ENCODE results near the gene KRT35. TPM values are rescaled to one million over a fixed set of nuclear protein-coding genes. Genes with fewer than 3 reads are reported as not detected.

Gene KRT35
- not detected for total RNA-seq

DNA sequence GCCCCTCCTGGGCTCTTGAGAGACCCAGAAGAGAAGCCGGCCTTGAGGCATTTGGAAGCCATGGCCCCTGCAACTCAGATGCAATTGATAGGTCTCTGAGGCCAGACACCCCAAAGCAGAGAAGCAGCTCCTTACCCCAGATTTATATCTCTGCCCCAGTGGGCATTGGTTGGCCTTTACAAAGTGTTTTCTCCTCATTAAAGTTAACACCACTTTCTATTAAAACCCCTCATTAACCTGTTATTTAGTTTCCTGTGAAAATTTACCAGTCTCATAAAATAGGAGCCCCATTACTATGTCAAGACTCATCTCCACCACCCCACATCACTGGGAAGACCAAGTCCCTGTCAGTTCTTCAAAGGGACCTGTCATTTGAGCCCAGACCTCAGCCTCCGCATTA lies at the start of gene KRT35:
KRT35 (minus strand) TSS at position 116 of the 400 bp plus-strand sequence; CDS start at position 62, 54 bp downstream.
- H3K4me1 Mint-ChIP-seq = no peaks in the 10 kb centered on the region
- H3K27me3 Mint-ChIP-seq = peaks cover 4% of the 10 kb centered on the region
- ChIA-PET POLR2A (no interaction called here), CTCF (interaction anchor here (0.6 kb wide), 1 partner anchor 213 kb away, joined by 3 read pairs; no protein-coding TSS in a partner anchor)
- no peak within 1 kb of the TSS for H3K4me3 Mint-ChIP-seq
- no peak for DNase-seq
- no peaks in the 10 kb centered on the region for H3K9me3 Mint-ChIP-seq
- H3K36me3 Mint-ChIP-seq (ENCODE audit: low read depth) = no peaks in the 10 kb centered on the region
- H3K27ac Mint-ChIP-seq = no peak within 1 kb of the TSS

DNA sequence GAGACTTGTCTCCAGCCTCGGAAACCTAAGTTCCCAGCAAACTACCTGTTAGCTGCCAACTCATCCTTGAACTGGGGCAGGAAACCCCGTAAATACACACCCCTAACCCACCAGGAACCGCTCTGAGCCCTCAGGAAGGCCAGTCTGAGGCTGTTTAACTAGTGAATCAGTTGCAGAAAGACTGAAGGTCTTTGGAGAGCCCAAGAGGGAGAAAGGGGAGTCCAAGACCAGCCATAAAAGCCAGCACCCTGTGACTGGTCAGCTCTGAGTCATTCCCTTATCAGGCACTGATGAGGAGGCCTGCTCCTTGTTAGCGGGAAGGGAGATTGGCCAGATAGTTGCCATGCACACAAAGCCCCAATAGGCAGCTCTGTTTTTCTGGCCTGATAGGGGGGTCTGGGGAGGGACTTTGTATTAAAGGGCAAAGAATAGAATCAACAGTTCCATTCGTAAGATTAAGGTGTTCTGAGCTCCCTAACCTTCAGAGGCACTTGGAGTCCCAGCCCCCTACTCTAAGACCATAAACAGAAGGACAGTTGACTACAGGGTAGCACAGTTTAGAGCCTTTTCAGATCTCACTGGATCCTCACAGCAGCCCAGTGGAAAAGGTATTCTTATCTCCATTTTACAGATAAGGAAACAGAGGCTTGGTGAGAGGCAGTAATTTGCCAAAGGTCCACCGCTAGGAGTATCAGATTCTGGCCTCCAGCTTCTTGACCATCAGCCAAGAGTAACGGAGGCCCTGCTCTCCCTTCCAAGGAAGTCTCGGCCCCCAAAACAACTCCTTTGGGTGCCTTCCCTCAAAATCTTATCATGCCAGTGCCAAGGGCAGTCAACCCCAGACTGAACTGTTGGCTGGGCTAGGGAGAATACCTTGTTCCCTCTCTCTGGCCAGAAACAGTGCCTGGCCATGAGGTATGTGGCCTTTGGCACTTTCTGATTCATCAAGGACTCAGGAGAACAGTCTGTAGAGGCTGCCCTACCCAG lies 49.4 kb upstream of the KRT35 start:
- H3K4me1 Mint-ChIP-seq = peaks cover 3% of the 10 kb centered on the region
- no peak for DNase-seq
- H3K9me3 Mint-ChIP-seq = no peaks in the 10 kb centered on the region
- no peaks in the 10 kb centered on the region for H3K36me3 Mint-ChIP-seq (ENCODE audit: low read depth)
- H3K27ac Mint-ChIP-seq = no peak overlapping the region
- no peak overlapping the region for H3K4me3 Mint-ChIP-seq
- ChIA-PET POLR2A (no interaction called here), CTCF (interaction anchor here (1.2 kb wide), 1 partner anchor 18 kb away, joined by 3 read pairs; no protein-coding TSS in a partner anchor)
- H3K27me3 Mint-ChIP-seq = peaks cover 59% of the 10 kb centered on the region

DNA sequence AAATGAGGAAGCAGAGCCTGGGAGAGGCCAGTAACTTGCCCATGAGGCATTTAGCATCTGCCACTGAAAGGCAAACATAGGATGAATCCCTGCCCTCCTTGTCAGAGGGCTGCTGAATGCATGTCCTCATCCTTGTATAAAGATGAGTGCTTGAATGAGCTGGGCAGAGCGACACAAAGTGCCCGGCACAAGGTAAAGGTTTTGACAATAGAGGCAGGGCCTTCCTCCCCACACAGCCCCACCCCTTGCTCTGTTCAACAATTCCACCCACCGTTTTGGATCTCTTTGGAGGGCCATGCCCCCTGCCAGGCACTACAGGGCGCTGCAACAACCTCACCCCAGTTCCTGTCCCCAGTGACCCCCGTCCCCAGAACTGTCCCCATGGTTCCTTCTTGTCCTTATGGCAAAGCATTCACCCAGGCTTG lies 48.6 kb upstream of the KRT35 start:
- Mint-ChIP-seq H3K36me3 (ENCODE audit: low read depth) (no peaks in the 10 kb centered on the region), H3K27ac (no peak overlapping the region), H3K4me1 (peaks cover 3% of the 10 kb centered on the region), H3K27me3 (peaks cover 56% of the 10 kb centered on the region), H3K4me3 (no peak overlapping the region), H3K9me3 (no peaks in the 10 kb centered on the region)
- ChIA-PET POLR2A (no interaction called here), CTCF (interaction anchor here (0.5 to 1.2 kb wide), 2 partner anchors 19 to 63 kb away, joined by 3 read pairs; no protein-coding TSS in a partner anchor)
- no peak for DNase-seq

DNA sequence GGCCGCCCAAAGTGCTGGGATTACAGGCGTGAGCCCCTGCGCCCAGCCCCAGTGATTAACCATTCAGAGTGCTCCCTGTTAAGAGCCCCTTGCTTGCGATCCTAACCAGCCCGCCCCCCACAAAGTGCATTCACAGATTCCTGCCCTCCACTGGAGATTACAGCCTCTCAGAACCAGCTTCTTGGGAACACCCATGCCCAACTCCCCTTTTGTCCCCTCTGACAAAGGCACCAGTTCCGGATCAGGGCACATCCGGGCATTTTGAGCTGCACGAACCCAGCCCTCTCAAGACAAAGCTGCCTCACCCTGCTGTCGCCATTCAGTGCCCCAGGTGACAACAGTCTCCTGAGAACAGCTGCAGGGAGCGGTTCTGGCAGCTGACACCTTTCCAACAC lies 48.0 kb upstream of the KRT35 start:
- ChIA-PET POLR2A (no interaction called here), CTCF (interaction anchor here (1.2 kb wide), 1 partner anchor 20 kb away, joined by 3 read pairs; no protein-coding TSS in a partner anchor)
- Mint-ChIP-seq H3K4me1 (peaks cover 3% of the 10 kb centered on the region), H3K27me3 (peaks cover 56% of the 10 kb centered on the region), H3K4me3 (no peak overlapping the region), H3K27ac (no peak overlapping the region), H3K9me3 (no peaks in the 10 kb centered on the region), H3K36me3 (ENCODE audit: low read depth) (no peaks in the 10 kb centered on the region)
- DNase-seq = no peak

DNA sequence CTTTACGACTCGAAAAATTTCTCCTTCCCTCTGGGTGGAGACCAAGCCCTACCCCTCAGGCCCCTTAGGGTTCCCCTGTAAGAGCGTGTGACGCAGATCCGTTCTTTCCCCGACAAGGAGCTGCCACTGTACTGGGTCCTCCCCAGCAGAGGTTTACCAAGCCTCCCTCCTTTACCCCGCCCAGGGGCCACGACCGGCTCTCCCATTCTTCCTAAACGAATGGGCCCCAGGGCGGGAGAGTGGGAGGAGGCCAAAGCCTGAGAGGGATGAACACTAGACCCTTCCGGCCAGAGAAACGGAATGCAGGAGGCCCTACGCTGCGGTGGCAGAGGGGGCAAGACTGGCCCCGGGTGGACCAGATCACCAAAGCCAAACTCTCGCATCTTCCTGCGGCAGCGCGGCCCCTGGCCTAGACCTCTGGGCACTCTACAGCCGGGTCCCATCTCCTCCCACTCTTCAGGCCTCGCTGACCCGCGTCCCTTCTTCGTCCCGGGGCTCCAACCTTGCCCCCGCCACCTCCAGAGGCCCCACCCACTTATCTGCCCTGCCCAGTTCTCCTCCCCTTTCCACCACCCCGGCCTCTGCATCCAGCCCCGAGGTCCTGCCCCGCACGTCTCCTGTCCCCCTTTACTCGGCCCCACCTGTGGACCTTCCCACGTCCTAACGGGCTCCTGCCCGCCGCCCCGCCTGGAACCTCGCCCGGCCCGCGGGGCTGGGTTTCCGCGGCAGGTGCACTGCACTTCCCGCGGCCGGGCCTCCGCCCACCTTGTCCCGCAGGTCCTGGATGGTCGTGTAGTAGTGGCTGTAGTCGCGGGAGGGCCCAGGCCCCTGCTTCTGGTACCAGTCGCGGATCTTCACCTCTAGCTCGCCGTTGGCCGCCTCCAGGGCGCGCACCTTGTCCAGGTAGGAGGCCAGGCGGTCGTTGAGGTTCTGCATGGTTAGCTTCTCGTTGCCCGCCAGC lies 46.4 kb upstream of the KRT35 start:
- CTCF ChIA-PET = no interaction called here
- Mint-ChIP-seq H3K36me3 (ENCODE audit: low read depth) (no peaks in the 10 kb centered on the region), H3K4me1 (peaks cover 3% of the 10 kb centered on the region), H3K27me3 (peaks cover 48% of the 10 kb centered on the region), H3K27ac (no peak overlapping the region), H3K4me3 (no peak overlapping the region), H3K9me3 (no peaks in the 10 kb centered on the region)
- POLR2A ChIA-PET = no interaction called here
- no peak for DNase-seq

DNA sequence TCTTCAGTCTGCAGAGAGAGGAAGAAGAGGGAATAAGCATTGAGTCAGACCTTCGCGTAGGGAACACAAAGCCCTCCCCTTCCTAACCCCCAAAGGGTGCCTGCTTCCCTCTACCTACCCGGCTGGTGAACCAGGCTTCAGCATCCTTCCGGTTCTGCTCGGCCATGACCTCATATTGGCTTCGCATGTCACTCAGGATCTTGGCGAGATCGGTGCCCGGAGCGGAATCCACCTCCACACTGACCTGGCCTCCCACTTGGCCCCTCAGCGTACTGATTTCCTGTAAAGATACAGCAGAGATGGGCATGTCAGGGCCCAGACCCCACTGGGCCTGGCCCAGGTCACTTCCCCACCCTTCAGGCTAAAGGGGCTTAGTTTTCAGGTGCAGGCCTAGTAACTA lies 43.3 kb upstream of the KRT35 start:
- no peak for DNase-seq
- H3K4me3 Mint-ChIP-seq = no peak overlapping the region
- no peaks in the 10 kb centered on the region for H3K9me3 Mint-ChIP-seq
- peaks cover 3% of the 10 kb centered on the region for H3K4me1 Mint-ChIP-seq
- ChIA-PET POLR2A (no interaction called here), CTCF (no interaction called here)
- peaks cover 27% of the 10 kb centered on the region for H3K27me3 Mint-ChIP-seq
- H3K36me3 Mint-ChIP-seq (ENCODE audit: low read depth) = no peaks in the 10 kb centered on the region
- no peak overlapping the region for H3K27ac Mint-ChIP-seq

DNA sequence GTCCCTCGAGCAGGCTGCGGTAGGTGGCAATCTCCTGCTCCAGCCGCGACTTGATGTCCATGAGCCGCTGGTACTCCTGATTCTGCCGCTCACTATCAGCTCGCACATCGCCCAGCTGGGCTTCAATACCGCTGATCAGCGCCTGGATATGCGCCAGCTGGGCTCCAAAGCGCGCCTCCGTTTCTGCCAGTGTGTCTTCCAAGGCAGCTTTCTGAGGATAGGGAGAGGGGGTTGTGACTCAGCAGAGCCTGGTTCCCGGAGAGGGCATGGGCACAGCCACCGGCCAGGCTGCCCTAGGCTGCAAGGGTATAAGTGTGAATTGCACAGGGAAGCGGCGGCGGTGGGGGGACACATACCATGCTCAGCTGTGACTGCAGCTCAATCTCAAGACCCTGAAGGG lies 42.8 kb upstream of the KRT35 start:
- H3K27ac Mint-ChIP-seq = no peak overlapping the region
- H3K9me3 Mint-ChIP-seq = no peaks in the 10 kb centered on the region
- peaks cover 22% of the 10 kb centered on the region for H3K27me3 Mint-ChIP-seq
- DNase-seq = no peak
- ChIA-PET CTCF (no interaction called here), POLR2A (no interaction called here)
- H3K4me3 Mint-ChIP-seq = no peak overlapping the region
- no peaks in the 10 kb centered on the region for H3K36me3 Mint-ChIP-seq (ENCODE audit: low read depth)
- peaks cover 3% of the 10 kb centered on the region for H3K4me1 Mint-ChIP-seq

DNA sequence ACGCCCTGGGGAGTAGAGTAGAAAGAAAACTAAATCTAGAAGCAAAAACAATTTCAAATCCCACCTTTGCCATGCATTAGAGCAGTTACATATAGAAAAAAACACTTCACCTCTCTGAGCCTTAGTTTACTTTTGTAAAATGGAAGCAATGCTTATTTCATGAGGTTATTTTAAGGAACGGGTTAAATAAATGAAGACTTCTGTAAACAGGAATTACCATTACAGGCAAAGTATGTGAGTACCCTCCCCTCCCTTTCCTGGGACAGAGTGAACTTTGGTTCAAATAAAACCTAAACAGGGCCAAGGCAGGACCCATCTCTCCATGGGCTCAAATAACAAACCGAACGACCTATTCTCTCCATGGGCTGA lies 42.3 kb upstream of the KRT35 start:
- POLR2A ChIA-PET = no interaction called here
- H3K27me3 Mint-ChIP-seq = peaks cover 16% of the 10 kb centered on the region
- peaks cover 1% of the 10 kb centered on the region for H3K4me1 Mint-ChIP-seq
- H3K9me3 Mint-ChIP-seq = no peaks in the 10 kb centered on the region
- no peaks in the 10 kb centered on the region for H3K36me3 Mint-ChIP-seq (ENCODE audit: low read depth)
- CTCF ChIA-PET = no interaction called here
- no peak for DNase-seq
- no peak overlapping the region for H3K27ac Mint-ChIP-seq
- no peak overlapping the region for H3K4me3 Mint-ChIP-seq

DNA sequence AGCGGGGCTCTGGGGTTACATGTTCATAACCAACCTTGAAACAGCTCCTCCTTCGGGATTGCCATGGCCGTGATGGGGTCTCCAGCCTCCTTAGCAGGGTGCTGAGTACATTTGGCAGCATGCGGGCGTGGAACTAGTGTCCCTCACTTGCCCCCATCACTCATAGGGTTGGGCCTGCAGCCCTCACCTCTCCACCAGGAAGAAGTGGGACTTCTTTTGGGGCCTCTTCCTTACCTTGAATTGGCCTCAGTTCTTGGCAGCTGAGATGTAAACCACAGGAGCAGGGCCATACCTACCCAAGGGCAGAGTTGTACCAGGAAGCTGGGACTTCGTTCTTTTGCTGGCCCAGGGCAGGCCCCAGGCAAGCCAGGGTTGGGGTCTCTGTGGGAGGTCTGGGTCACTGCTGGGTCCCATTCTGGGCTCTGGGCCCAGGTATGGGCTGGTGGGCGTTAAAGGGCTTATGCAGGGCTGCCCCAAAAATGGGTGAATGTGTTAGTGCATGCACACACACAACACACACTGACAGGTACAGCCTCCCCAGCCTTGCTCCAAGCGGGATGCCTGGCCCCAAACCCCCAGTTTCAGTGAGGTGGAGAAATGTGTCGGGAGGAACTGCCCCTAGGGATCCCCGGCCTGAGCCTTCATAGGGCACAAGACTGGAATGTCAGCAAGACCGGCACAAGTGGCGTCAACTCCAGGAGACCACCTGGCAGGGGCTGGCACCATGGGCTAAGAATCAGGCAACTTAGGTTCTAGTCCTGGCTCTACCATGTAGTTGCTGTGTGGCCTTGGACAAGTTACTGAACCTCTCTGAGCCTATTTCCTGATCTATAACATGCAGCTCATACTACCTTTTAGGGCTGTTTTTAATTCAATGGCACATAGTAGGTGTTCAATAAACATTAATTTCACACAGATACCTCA lies 41.6 kb upstream of the KRT35 start:
- ChIA-PET CTCF (no interaction called here), POLR2A (no interaction called here)
- Mint-ChIP-seq H3K9me3 (no peaks in the 10 kb centered on the region), H3K27me3 (peaks cover 14% of the 10 kb centered on the region), H3K27ac (no peak overlapping the region), H3K36me3 (ENCODE audit: low read depth) (no peaks in the 10 kb centered on the region), H3K4me1 (peaks cover 1% of the 10 kb centered on the region), H3K4me3 (no peak overlapping the region)
- no peak for DNase-seq

DNA sequence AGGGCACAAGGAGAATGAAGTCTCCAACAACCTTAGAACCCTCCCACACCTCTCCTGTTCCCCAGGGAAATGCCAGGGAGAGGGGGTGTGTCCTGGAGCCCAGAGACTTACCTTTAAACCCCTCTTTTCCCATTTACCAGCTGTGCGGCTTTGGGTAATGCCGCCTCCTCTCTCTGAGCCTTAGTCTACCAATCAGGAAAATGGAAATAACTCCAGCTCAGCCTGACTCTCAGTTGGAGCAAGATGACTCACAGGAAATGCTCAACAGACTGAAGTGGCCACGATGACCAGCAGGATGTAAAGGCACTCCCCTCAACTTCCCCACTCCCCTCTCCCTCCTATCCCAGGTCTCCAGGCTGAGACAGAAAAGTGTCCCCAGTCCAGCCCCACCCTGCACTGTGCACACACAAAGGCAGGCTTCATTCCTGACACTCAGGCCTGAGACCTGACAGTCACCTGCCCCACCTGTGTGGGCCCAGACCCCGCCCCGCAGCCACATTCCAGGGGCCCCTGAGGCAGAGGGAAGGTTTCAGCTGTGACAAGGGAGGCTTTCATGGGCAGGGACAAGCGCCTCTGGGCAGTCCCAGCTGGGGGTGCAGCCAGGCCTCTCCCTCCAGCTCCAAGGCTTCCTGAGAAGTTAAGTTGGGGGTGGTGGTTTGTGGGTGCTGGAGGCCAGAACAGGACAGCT lies 40.8 kb upstream of the KRT35 start:
- no peak overlapping the region for H3K27ac Mint-ChIP-seq
- H3K9me3 Mint-ChIP-seq = no peaks in the 10 kb centered on the region
- H3K27me3 Mint-ChIP-seq = peaks cover 6% of the 10 kb centered on the region
- no peak for DNase-seq
- H3K4me3 Mint-ChIP-seq = no peak overlapping the region
- H3K4me1 Mint-ChIP-seq = no peaks in the 10 kb centered on the region
- ChIA-PET CTCF (no interaction called here), POLR2A (no interaction called here)
- no peaks in the 10 kb centered on the region for H3K36me3 Mint-ChIP-seq (ENCODE audit: low read depth)

DNA sequence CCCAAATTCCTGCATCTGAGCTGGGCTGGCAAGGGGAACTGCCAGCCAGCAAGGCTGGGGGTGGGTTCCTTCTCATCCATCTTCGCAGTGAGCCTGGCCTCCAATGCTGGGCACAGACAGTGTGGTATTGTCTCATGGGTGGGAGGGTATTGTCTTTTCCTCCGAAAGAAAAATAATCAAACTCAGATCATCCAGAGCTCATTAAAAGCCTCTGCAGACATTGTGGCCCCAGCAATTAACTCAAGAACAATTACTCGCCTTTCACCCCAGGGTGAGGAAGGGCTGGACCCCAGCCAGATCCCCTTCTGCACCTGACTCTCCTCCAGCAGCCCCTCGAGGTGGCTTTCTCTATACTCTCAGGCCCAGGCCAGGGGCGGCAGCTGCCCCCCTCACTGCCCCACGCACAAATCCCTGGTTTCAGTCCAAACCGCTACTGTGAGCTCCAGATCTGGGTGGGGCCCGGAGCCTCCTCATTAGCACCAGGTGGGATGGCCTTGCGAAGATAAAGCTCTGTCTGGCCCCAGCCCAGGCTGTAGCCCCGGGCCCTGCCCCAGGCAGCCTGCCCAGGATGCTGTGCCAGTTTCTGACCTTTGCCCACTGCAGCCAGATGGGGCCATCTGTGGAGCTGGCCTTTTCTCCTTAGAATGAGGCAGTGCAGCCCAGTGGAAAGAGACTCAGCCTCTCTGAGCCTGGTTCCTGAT lies 40.0 kb upstream of the KRT35 start:
- no peak for DNase-seq
- CTCF ChIA-PET = no interaction called here
- POLR2A ChIA-PET = no interaction called here
- H3K4me1 Mint-ChIP-seq = no peaks in the 10 kb centered on the region
- H3K36me3 Mint-ChIP-seq (ENCODE audit: low read depth) = no peaks in the 10 kb centered on the region
- no peak overlapping the region for H3K4me3 Mint-ChIP-seq
- no peak overlapping the region for H3K27ac Mint-ChIP-seq
- no peaks in the 10 kb centered on the region for H3K9me3 Mint-ChIP-seq
- H3K27me3 Mint-ChIP-seq = peaks cover 5% of the 10 kb centered on the region

Measured in activated CD4-positive, alpha-beta memory T cell treated with anti-CD3 and anti-CD28 coated beads, Interleukin-2, amount 10 ng/mL, durations not matched to agents 7 days and 5 days (primary cell).